Measurements from ENCODE around the gene RPL7A.
A peak's percentile ranks its signal among the peaks of the same experiment; 100 is the strongest.
"Not testable (repeated sequence)": the region's sequence is repeated elsewhere in the genome, so short reads cannot be mapped to it uniquely, and the experiment has no call there.

The RPL7A gene

DNA sequence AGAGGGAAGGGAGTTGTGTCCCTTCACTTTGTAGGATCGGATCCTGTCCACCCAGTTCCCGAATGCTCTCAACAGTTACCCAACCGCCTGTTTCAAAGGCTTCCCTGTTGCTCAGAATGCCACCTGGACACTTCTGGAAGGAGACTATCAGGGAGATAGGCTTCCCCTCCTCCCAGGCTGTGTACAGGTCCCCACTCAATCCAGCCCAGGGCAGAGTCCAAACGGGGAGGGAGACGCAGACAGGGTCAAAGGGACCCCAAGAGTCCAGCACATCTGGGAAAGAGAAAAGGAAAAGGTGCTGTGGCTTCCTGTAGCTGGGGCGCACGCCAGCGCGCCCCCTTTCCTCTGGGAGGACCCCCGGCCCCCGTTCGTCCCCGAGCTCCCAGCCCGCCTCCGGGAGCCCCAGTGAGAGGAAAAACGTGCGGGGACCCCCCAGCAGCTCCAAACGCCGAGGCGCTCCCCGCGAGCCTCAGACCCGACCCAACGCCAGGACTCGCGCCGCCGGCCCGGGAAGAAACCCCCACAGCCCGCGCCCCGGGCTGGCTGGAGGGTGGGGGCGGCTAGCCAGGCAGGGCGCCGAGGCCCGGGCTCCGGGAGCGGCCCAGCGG lies 27.2 kb downstream of the RPL7A start:
- POLR2A ChIA-PET, result interaction anchor here (0.6 to 1.3 kb wide), 8 partner anchors 11 to 103 kb away, joined by 3 to 15 read pairs (median 5); partner anchors contain the start of genes CACFD1, MED22, RPL7A and SLC2A6
- CTCF ChIA-PET, result interaction anchor here (0.5 kb wide), 1 partner anchor 214 kb away, joined by 4 read pairs; no protein-coding TSS in a partner anchor
- DNase-seq (ENCODE audit: extremely low spot score), result peak; percentile 35
- TF ChIP-seq BHLHE40 (IDR thresholded peaks at IDR 0.05; ENCODE audit: borderline replicate concordance), result no peak
- TF ChIP-seq HDGF (IDR thresholded peaks at IDR 0.05; ENCODE audit: borderline replicate concordance), result no peak
- no peak for TF ChIP-seq SUZ12 (IDR thresholded peaks at IDR 0.05)
- TF ChIP-seq CTBP1 (IDR thresholded peaks at IDR 0.05; ENCODE audit: borderline replicate concordance), result no peak
- TF ChIP-seq SP1 (IDR thresholded peaks at IDR 0.05), result no peak
- no peak for TF ChIP-seq L3MBTL2 (conservative IDR thresholded peaks at IDR 0.05)
- TF ChIP-seq FOXM1 (IDR thresholded peaks at IDR 0.05; ENCODE audit: borderline replicate concordance), result no peak
- no peak for TF ChIP-seq ARNT (IDR thresholded peaks at IDR 0.05)
- no peak for TF ChIP-seq TARDBP (IDR thresholded peaks at IDR 0.05)
- no peak for TF ChIP-seq NFRKB (IDR thresholded peaks at IDR 0.05)
- TF ChIP-seq FOXA1 (IDR thresholded peaks at IDR 0.05), result no peak
- TF ChIP-seq FOXK2 (IDR thresholded peaks at IDR 0.05), result no peak
- no peak for TF ChIP-seq ELF4 (IDR thresholded peaks at IDR 0.05)
- TF ChIP-seq LEF1 (IDR thresholded peaks at IDR 0.05; ENCODE audit: borderline replicate concordance), result no peak
- TF ChIP-seq ZNF384 (IDR thresholded peaks at IDR 0.05), result no peak
- TF ChIP-seq, protein P1, sequence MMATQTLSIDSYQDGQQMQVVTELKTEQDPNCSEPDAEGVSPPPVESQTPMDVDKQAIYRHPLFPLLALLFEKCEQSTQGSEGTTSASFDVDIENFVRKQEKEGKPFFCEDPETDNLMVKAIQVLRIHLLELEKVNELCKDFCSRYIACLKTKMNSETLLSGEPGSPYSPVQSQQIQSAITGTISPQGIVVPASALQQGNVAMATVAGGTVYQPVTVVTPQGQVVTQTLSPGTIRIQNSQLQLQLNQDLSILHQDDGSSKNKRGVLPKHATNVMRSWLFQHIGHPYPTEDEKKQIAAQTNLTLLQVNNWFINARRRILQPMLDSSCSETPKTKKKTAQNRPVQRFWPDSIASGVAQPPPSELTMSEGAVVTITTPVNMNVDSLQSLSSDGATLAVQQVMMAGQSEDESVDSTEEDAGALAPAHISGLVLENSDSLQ (IDR thresholded peaks at IDR 0.05), result no peak

DNA sequence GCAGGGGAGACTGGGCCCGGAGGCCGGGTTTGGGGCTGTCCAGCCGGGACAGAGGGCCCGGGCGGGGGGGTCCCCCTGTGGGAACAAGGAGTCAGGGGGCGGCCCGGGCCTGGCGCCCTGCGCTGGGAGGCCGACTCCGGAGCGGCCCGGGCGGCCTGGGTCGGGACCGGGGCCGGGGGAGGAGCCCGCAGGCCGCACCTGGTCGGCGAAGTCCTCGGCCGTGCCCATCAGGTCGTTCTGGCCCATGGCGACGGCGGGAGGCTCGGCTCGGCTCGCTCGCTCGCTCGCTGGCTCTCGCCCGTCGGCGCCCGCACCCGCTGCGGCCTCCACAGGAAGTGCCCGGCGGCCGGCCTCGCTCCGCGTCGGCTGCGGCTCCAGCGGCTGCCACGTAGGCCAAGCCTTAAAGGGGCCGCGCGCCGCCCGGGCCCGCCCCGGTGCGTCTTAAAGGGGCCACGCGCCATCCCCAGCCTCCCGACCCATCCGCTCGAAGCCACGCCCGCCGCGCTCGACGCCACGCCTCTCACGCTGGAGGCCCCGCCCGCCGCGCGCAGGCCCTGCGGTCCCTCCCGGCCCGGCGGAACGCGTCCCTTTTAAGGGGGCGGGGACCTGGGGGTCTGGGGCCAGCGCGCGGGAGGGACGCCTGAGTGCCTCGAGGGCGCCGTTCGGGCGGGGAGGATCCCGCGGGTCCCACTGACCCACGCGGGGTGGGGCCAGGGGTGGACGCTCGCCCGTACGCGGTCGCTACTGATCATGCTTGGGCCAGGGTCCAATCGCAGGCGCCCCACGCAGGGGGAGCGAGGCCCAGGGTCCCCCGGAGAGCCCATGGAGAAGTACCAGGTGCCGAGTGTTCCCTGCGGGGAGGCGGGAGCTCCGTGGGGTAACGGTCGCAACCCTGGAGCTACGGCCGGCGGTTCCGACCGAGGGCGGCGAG lies 28.0 kb downstream of the RPL7A start, which contains the start of the genes STKLD1 and SURF4:
Gene STKLD1 (plus strand): TSS at position 643 of the 931 bp plus-strand sequence. CDS start 108 bp downstream, at position 751.
Gene SURF4 (minus strand): TSS at position 337 of the 931 bp plus-strand sequence. CDS start 91 bp downstream, at position 246.
- POLR2A ChIA-PET, result interaction anchor here (0.9 to 3.1 kb wide), 10 partner anchors 11 to 102 kb away, joined by 3 to 15 read pairs (median 6); partner anchors contain the start of genes CACFD1, MED22, RPL7A and SLC2A6
- TF ChIP-seq FOXA1 (IDR thresholded peaks at IDR 0.05) (no peak), BHLHE40 (IDR thresholded peaks at IDR 0.05; ENCODE audit: borderline replicate concordance) (no peak), L3MBTL2 (conservative IDR thresholded peaks at IDR 0.05) (peak; percentile 93), LEF1 (IDR thresholded peaks at IDR 0.05; ENCODE audit: borderline replicate concordance) (no peak), CTBP1 (IDR thresholded peaks at IDR 0.05; ENCODE audit: borderline replicate concordance) (no peak), SP1 (IDR thresholded peaks at IDR 0.05) (peak; percentile 63; the same call in 1 of the 2 replicates), FOXM1 (IDR thresholded peaks at IDR 0.05; ENCODE audit: borderline replicate concordance) (peak; percentile 89), TARDBP (IDR thresholded peaks at IDR 0.05) (no peak), ARNT (IDR thresholded peaks at IDR 0.05) (no peak), SUZ12 (IDR thresholded peaks at IDR 0.05) (no peak), ZNF384 (IDR thresholded peaks at IDR 0.05) (no peak)
- TF ChIP-seq, protein P1 (IDR thresholded peaks at IDR 0.05), result no peak
- peak; percentile 99 for DNase-seq (ENCODE audit: extremely low spot score)
- CTCF ChIA-PET, result interaction anchor here (0.7 kb wide), 1 partner anchor 214 kb away, joined by 4 read pairs; no protein-coding TSS in a partner anchor

DNA sequence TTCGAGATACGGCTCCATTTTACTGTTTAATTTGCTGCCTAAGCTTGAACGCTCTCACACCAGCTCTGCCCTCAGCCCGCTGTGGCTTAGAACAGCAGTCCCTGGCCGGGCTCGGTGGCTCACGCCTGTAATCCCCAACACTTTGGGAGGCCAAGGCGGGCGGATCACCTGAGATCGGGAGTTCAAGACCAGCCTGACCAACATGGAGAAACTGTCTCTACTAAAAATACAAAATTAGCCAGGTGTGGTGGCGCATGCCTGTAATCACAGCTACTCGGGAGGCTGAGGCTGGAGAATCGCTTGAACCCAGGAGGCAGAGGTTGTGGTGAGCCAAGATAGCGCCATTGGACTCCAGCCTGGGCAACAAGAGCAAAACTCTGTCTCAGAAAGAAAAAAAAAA lies 29.3 kb downstream of the RPL7A start:
- POLR2A ChIA-PET, result interaction anchor here (1.0 to 3.1 kb wide), 5 partner anchors 12 to 31 kb away, joined by 3 to 13 read pairs (median 4); partner anchors contain the start of genes MED22 and RPL7A
- DNase-seq (ENCODE audit: extremely low spot score), result not testable (repeated sequence)
- CTCF ChIA-PET, result interaction anchor here (0.5 to 0.6 kb wide), 2 partner anchors 48 to 80 kb away, joined by 3 to 4 read pairs; no protein-coding TSS in a partner anchor

DNA sequence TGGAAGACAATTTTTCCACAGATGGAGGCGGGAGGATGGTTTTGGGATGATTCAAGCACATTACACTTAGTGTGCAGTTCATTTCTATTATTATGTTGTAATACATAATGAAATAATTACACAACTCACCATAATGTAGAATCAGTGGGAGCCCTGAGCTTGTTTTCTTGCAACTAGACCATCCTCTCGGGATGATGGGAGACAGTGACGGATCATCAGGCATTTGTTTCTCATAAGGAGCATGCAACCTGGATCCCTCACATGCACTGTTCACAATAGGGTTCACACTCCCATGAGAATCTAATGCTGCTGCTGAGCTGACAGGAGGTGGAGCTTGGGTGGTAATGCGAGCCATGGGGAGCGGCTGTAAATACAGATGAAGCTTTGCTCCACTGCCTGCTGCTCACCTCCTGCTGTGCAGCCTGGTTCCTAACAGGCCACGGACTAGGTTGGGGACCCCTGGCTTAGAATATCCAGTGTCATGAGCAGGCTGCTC lies 29.8 kb downstream of the RPL7A start:
- ChIA-PET CTCF (interaction anchor here (0.5 to 0.6 kb wide), 2 partner anchors 48 to 79 kb away, joined by 3 to 4 read pairs; no protein-coding TSS in a partner anchor), POLR2A (interaction anchor here (0.7 to 3.1 kb wide), 5 partner anchors 9 to 32 kb away, joined by 3 to 13 read pairs (median 4); partner anchors contain the start of genes MED22 and RPL7A)
- TF ChIP-seq LEF1 (IDR thresholded peaks at IDR 0.05; ENCODE audit: borderline replicate concordance), result no peak
- TF ChIP-seq ZNF384 (IDR thresholded peaks at IDR 0.05), result no peak
- TF ChIP-seq TARDBP (IDR thresholded peaks at IDR 0.05), result no peak
- TF ChIP-seq ARNT (IDR thresholded peaks at IDR 0.05), result no peak
- TF ChIP-seq SUZ12 (IDR thresholded peaks at IDR 0.05), result no peak
- TF ChIP-seq FOXM1 (IDR thresholded peaks at IDR 0.05; ENCODE audit: borderline replicate concordance), result no peak
- TF ChIP-seq HDGF (IDR thresholded peaks at IDR 0.05; ENCODE audit: borderline replicate concordance), result no peak
- no peak for TF ChIP-seq BHLHE40 (IDR thresholded peaks at IDR 0.05; ENCODE audit: borderline replicate concordance)
- no peak for TF ChIP-seq ELF4 (IDR thresholded peaks at IDR 0.05)
- no peak for TF ChIP-seq NFRKB (IDR thresholded peaks at IDR 0.05)
- no peak for TF ChIP-seq L3MBTL2 (conservative IDR thresholded peaks at IDR 0.05)
- no peak for TF ChIP-seq CTBP1 (IDR thresholded peaks at IDR 0.05; ENCODE audit: borderline replicate concordance)
- TF ChIP-seq, protein P1 (IDR thresholded peaks at IDR 0.05), result no peak
- no peak for TF ChIP-seq FOXK2 (IDR thresholded peaks at IDR 0.05)
- no peak for TF ChIP-seq SP1 (IDR thresholded peaks at IDR 0.05)
- no peak for TF ChIP-seq FOXA1 (IDR thresholded peaks at IDR 0.05)
- DNase-seq (ENCODE audit: extremely low spot score), result no peak
